ENCODE data around the gene GABBR2. TPM values are rescaled to one million over a fixed set of nuclear protein-coding genes. Genes with fewer than 3 reads are reported as not detected.

Gene GABBR2
- polyA plus RNA-seq, 1 donor (not counting 4 experiments of a cell fraction or from before 2014, with no cell fraction given) = 0.01 TPM

DNA sequence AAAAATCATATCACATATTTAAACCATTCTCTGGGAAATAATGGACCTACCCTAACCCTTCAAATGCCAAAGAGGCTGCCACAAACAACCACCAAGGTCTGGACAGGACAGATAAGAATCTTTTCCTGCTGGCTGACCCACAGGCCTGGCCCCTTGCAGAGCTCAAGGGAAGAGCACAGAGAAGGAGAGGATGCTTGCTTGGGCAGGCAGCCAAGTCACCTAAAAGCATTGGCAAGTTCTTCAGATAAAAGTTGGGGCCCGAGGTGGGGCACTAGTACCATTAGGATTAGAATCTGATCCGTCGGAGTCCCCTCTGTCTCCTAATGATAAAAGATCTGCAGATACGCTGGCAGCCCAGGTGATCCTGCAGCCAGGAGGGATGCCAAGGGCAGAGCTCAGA lies 176.6 kb downstream of the GABBR2 start:
- no peaks in the 10 kb centered on the region for H4K20me1 ChIP-seq (ENCODE audit: control insufficient read depth, extremely low read depth, insufficient read depth, low read length)
- TF ChIP-seq, protein P1, sequence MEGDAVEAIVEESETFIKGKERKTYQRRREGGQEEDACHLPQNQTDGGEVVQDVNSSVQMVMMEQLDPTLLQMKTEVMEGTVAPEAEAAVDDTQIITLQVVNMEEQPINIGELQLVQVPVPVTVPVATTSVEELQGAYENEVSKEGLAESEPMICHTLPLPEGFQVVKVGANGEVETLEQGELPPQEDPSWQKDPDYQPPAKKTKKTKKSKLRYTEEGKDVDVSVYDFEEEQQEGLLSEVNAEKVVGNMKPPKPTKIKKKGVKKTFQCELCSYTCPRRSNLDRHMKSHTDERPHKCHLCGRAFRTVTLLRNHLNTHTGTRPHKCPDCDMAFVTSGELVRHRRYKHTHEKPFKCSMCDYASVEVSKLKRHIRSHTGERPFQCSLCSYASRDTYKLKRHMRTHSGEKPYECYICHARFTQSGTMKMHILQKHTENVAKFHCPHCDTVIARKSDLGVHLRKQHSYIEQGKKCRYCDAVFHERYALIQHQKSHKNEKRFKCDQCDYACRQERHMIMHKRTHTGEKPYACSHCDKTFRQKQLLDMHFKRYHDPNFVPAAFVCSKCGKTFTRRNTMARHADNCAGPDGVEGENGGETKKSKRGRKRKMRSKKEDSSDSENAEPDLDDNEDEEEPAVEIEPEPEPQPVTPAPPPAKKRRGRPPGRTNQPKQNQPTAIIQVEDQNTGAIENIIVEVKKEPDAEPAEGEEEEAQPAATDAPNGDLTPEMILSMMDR (optimal IDR thresholded peaks at IDR 0.05 in 1 of 3, IDR thresholded peaks at IDR 0.05 in 1 of 3, conservative IDR thresholded peaks at IDR 0.05 in 1 of 3; ENCODE audit: extremely low read depth in 1 of 3, insufficient read depth in 2 of 3, low read length in 3 of 3) = no peak
- TF ChIP-seq EZH2 (IDR thresholded peaks at IDR 0.05; ENCODE audit: low read length) = no peak
- dilution Hi-C loops (cut with MboI; ENCODE audit: extremely low pct_ligation_motif_present, low sequenced_read_pairs) = no loop called here
- H3K9me3 ChIP-seq (ENCODE audit: control insufficient read depth, low read depth, low read length) = no peaks in the 10 kb centered on the region
- no peak overlapping the region for H3K4me3 ChIP-seq (ENCODE audit: control insufficient read depth in 2 of 3, extremely low read depth in 1 of 3, insufficient read depth in 2 of 3, low read depth in 1 of 3, low read length in 3 of 3)
- H3K9me1 ChIP-seq (ENCODE audit: control insufficient read depth, extremely low read depth, insufficient read depth, low read length) = no peaks in the 10 kb centered on the region
- DNase-seq (ENCODE audit: low read depth, low spot score) = no peak
- H3K9ac ChIP-seq (ENCODE audit: control insufficient read depth, extremely low read depth, insufficient read depth, low read length) = no peak overlapping the region
- H3K79me2 ChIP-seq (ENCODE audit: control insufficient read depth, insufficient read depth, low read length) = no peaks in the 10 kb centered on the region
- H3K27ac ChIP-seq (ENCODE audit: control insufficient read depth, insufficient read depth, low read length) = no peak overlapping the region
- H3K36me3 ChIP-seq (ENCODE audit: control insufficient read depth in 2 of 2, extremely low read depth in 1 of 2, insufficient read depth in 2 of 2, low read length in 2 of 2) = no peaks in the 10 kb centered on the region
- no peak overlapping the region for H2AFZ ChIP-seq (ENCODE audit: control insufficient read depth, low read length)
- FAIRE-seq = no peak
- no peaks in the 10 kb centered on the region for H3K4me1 ChIP-seq (ENCODE audit: control insufficient read depth, extremely low read depth, insufficient read depth, low read length)
- no peak overlapping the region for H3K4me2 ChIP-seq (ENCODE audit: control insufficient read depth, extremely low read depth, insufficient read depth, low read depth, low read length)
- H3K27me3 ChIP-seq (ENCODE audit: control insufficient read depth, extremely low read depth, insufficient read depth, low read length) = no peaks in the 10 kb centered on the region

DNA sequence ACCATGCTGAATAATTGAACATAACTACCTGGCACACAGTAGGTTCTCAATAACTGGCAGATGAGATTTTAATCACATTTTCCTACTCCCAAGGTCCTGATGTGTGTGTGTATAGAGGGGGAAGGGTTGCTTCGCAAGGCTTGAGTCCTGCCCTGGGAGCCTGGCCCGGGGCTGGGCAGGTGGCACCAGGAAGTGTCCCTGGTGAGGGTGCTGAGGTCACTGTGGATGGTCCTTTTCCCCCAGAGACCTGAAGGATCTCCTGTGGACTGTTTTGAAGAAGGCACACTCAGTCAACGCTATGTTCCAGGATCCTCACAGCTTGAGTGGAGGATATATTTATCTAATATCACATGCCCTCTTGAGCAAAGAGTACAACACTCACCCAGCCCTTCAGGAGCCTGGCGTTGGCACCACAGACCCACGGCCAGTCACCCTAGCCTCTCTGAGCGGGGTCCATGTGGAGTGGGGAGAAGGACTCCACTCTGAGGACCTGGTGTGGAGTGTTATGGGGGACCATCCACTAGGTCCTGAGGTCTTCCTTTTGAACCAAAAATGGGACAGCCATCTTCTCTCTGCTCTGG lies 177.8 kb downstream of the GABBR2 start:
- no peaks in the 10 kb centered on the region for H3K4me1 ChIP-seq (ENCODE audit: control insufficient read depth, extremely low read depth, insufficient read depth, low read length)
- no peaks in the 10 kb centered on the region for H3K9me3 ChIP-seq (ENCODE audit: control insufficient read depth, low read depth, low read length)
- no peaks in the 10 kb centered on the region for H3K9me1 ChIP-seq (ENCODE audit: control insufficient read depth, extremely low read depth, insufficient read depth, low read length)
- no peaks in the 10 kb centered on the region for H3K79me2 ChIP-seq (ENCODE audit: control insufficient read depth, insufficient read depth, low read length)
- H2AFZ ChIP-seq (ENCODE audit: control insufficient read depth, low read length) = no peak overlapping the region
- no peak for TF ChIP-seq EZH2 (IDR thresholded peaks at IDR 0.05; ENCODE audit: low read length)
- TF ChIP-seq, protein P1 (optimal IDR thresholded peaks at IDR 0.05 in 1 of 3, IDR thresholded peaks at IDR 0.05 in 1 of 3, conservative IDR thresholded peaks at IDR 0.05 in 1 of 3; ENCODE audit: extremely low read depth in 1 of 3, insufficient read depth in 2 of 3, low read length in 3 of 3) = no peak
- no peaks in the 10 kb centered on the region for H4K20me1 ChIP-seq (ENCODE audit: control insufficient read depth, extremely low read depth, insufficient read depth, low read length)
- H3K27ac ChIP-seq (ENCODE audit: control insufficient read depth, insufficient read depth, low read length) = no peak overlapping the region
- no peak overlapping the region for H3K4me2 ChIP-seq (ENCODE audit: control insufficient read depth, extremely low read depth, insufficient read depth, low read depth, low read length)
- no peak overlapping the region for H3K4me3 ChIP-seq (ENCODE audit: control insufficient read depth in 2 of 3, extremely low read depth in 1 of 3, insufficient read depth in 2 of 3, low read depth in 1 of 3, low read length in 3 of 3)
- DNase-seq (ENCODE audit: low read depth, low spot score) = no peak
- H3K27me3 ChIP-seq (ENCODE audit: control insufficient read depth, extremely low read depth, insufficient read depth, low read length) = peaks cover 3% of the 10 kb centered on the region
- H3K36me3 ChIP-seq (ENCODE audit: control insufficient read depth in 2 of 2, extremely low read depth in 1 of 2, insufficient read depth in 2 of 2, low read length in 2 of 2) = no peaks in the 10 kb centered on the region
- dilution Hi-C loops (cut with MboI; ENCODE audit: extremely low pct_ligation_motif_present, low sequenced_read_pairs) = no loop called here
- H3K9ac ChIP-seq (ENCODE audit: control insufficient read depth, extremely low read depth, insufficient read depth, low read length) = no peak overlapping the region
- no peak for FAIRE-seq
